ENCODE results near the gene DISP1. TPM values are rescaled to one million over a fixed set of nuclear protein-coding genes. Genes with fewer than 3 reads are reported as not detected.

Gene DISP1
- total and polyA plus RNA-seq, 4 donors, result 1.6 to 4.2 (median 2.6) TPM

DNA sequence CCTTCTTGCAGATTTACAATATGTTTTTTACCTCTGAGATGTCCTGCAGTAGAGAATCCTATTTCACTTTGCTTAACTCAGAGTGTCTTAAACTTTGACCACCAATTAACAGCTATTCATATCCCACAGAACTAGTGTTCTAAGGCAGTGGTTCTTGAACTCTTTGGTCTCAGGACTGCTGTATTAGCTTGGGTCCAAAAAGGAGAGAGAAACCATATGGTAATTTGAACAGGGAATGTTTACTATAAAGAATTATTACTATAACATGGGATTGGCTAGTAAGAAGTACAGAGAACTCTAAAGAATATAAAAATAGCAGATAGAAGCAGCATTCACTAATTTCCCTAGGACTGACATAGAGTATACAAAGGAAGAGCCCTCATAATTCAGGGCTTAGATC, 46.2 kb upstream of the DISP1 start:
- no peak for TF ChIP-seq SP1 (IDR thresholded peaks at IDR 0.05)
- TF ChIP-seq RAD21 (IDR thresholded peaks at IDR 0.05), result no peak
- TF ChIP-seq GABPA (IDR thresholded peaks at IDR 0.05 in 1 of 2, conservative IDR thresholded peaks at IDR 0.05 in 1 of 2), result no peak
- TF ChIP-seq NR2F2 (IDR thresholded peaks at IDR 0.05), result no peak
- TF ChIP-seq, protein P1, sequence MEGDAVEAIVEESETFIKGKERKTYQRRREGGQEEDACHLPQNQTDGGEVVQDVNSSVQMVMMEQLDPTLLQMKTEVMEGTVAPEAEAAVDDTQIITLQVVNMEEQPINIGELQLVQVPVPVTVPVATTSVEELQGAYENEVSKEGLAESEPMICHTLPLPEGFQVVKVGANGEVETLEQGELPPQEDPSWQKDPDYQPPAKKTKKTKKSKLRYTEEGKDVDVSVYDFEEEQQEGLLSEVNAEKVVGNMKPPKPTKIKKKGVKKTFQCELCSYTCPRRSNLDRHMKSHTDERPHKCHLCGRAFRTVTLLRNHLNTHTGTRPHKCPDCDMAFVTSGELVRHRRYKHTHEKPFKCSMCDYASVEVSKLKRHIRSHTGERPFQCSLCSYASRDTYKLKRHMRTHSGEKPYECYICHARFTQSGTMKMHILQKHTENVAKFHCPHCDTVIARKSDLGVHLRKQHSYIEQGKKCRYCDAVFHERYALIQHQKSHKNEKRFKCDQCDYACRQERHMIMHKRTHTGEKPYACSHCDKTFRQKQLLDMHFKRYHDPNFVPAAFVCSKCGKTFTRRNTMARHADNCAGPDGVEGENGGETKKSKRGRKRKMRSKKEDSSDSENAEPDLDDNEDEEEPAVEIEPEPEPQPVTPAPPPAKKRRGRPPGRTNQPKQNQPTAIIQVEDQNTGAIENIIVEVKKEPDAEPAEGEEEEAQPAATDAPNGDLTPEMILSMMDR (IDR thresholded peaks at IDR 0.05; ENCODE audit: low read depth, low read length, missing input control), result no peak
- no peak for TF ChIP-seq YY1 (IDR thresholded peaks at IDR 0.05)
- TF ChIP-seq, protein P2, sequence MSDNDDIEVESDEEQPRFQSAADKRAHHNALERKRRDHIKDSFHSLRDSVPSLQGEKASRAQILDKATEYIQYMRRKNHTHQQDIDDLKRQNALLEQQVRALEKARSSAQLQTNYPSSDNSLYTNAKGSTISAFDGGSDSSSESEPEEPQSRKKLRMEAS (IDR thresholded peaks at IDR 0.05), result no peak
- TF ChIP-seq EGR1 (IDR thresholded peaks at IDR 0.05; ENCODE audit: low read depth in 2 of 2), result no peak
- TF ChIP-seq, protein P3, sequence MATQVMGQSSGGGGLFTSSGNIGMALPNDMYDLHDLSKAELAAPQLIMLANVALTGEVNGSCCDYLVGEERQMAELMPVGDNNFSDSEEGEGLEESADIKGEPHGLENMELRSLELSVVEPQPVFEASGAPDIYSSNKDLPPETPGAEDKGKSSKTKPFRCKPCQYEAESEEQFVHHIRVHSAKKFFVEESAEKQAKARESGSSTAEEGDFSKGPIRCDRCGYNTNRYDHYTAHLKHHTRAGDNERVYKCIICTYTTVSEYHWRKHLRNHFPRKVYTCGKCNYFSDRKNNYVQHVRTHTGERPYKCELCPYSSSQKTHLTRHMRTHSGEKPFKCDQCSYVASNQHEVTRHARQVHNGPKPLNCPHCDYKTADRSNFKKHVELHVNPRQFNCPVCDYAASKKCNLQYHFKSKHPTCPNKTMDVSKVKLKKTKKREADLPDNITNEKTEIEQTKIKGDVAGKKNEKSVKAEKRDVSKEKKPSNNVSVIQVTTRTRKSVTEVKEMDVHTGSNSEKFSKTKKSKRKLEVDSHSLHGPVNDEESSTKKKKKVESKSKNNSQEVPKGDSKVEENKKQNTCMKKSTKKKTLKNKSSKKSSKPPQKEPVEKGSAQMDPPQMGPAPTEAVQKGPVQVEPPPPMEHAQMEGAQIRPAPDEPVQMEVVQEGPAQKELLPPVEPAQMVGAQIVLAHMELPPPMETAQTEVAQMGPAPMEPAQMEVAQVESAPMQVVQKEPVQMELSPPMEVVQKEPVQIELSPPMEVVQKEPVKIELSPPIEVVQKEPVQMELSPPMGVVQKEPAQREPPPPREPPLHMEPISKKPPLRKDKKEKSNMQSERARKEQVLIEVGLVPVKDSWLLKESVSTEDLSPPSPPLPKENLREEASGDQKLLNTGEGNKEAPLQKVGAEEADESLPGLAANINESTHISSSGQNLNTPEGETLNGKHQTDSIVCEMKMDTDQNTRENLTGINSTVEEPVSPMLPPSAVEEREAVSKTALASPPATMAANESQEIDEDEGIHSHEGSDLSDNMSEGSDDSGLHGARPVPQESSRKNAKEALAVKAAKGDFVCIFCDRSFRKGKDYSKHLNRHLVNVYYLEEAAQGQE (IDR thresholded peaks at IDR 0.05), result no peak
- TF ChIP-seq HNF4G (IDR thresholded peaks at IDR 0.05), result no peak
- no peak for TF ChIP-seq RXRA (IDR thresholded peaks at IDR 0.05)
- TF ChIP-seq, protein P4, sequence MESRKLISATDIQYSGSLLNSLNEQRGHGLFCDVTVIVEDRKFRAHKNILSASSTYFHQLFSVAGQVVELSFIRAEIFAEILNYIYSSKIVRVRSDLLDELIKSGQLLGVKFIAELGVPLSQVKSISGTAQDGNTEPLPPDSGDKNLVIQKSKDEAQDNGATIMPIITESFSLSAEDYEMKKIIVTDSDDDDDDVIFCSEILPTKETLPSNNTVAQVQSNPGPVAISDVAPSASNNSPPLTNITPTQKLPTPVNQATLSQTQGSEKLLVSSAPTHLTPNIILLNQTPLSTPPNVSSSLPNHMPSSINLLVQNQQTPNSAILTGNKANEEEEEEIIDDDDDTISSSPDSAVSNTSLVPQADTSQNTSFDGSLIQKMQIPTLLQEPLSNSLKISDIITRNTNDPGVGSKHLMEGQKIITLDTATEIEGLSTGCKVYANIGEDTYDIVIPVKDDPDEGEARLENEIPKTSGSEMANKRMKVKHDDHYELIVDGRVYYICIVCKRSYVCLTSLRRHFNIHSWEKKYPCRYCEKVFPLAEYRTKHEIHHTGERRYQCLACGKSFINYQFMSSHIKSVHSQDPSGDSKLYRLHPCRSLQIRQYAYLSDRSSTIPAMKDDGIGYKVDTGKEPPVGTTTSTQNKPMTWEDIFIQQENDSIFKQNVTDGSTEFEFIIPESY (IDR thresholded peaks at IDR 0.05), result no peak
- TF ChIP-seq JUND (IDR thresholded peaks at IDR 0.05), result no peak
- no peak for TF ChIP-seq FOXA1 (IDR thresholded peaks at IDR 0.05)
- no peak for TF ChIP-seq TAF1 (conservative IDR thresholded peaks at IDR 0.05)
- TF ChIP-seq HNF4A (conservative IDR thresholded peaks at IDR 0.05), result no peak
- TF ChIP-seq FOXA2 (IDR thresholded peaks at IDR 0.05), result no peak
- TF ChIP-seq, protein P5, sequence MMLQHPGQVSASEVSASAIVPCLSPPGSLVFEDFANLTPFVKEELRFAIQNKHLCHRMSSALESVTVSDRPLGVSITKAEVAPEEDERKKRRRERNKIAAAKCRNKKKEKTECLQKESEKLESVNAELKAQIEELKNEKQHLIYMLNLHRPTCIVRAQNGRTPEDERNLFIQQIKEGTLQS (IDR thresholded peaks at IDR 0.05), result no peak
- Histone ChIP-seq H3K9ac (ENCODE audit: low read depth in 1 of 2, low read length in 2 of 2) (no peak overlapping the region), H3K27me3 (ENCODE audit: control insufficient read depth in 4 of 4, insufficient read depth in 4 of 4, low read length in 3 of 4) (no peaks in the 10 kb centered on the region), H3K9me3 (ENCODE audit: control insufficient read depth in 4 of 4, low read length in 3 of 4) (peaks cover 3 to 12% (median 3%) of the 10 kb centered on the region in 4 donors), H3K27ac (ENCODE audit: low read depth in 1 of 2, low read length in 2 of 2) (no peak overlapping the region), H3K36me3 (ENCODE audit: control insufficient read depth in 4 of 4, insufficient read depth in 3 of 4, low read depth in 1 of 4, low read length in 3 of 4) (no peaks in the 10 kb centered on the region), H3K4me1 (ENCODE audit: control insufficient read depth in 4 of 4, insufficient read depth in 4 of 4, low read length in 3 of 4) (no peaks in the 10 kb centered on the region), H3K4me3 (ENCODE audit: low read depth in 1 of 3, low read length in 3 of 3) (no peak overlapping the region)
- no peak for DNase-seq (ENCODE audit: low spot score)
